ENCODE data around the gene LYG1.

Gene LYG1

GRCh38 chr2:99275882-99276281 is 25.1 kb downstream of the LYG1 start:
- no peak for DNase-seq

GRCh38 chr2:99261242-99261641 is 39.8 kb downstream of the LYG1 start:
- no peak for DNase-seq

GRCh38 chr2:99260184-99260583 is 40.8 kb downstream of the LYG1 start:
- DNase-seq = no peak

- no peak for DNase-seq
These were observed 41.5 kb downstream of the LYG1 start for GRCh38 chr2:99259465-99259864.

GRCh38 chr2:99256677-99257076 is 44.3 kb downstream of the LYG1 start:
- no peak for DNase-seq

GRCh38 chr2:99255491-99256318 is 45.3 kb downstream of the LYG1 start, which contains the start of gene LYG2:
TSS of gene LYG2 (minus strand) at chr2:99255666. CDS start at chr2:99254260, 1,406 bp downstream.
- no peak for DNase-seq

GRCh38 chr2:99249951-99250350 is 51.0 kb downstream of the LYG1 start:
- DNase-seq = no peak

GRCh38 chr2:99242151-99242550 is 58.8 kb downstream of the LYG1 start:
- no peak for DNase-seq

GRCh38 chr2:99240431-99240830 is 60.6 kb downstream of the LYG1 start:
- no peak for DNase-seq

- no peak for DNase-seq
These were observed 62.4 kb downstream of the LYG1 start for GRCh38 chr2:99238599-99238998.
